WTC11 (cell line): Measurements from ENCODE around the gene B3GALT5. TPM values are rescaled to one million over a fixed set of nuclear protein-coding genes. Genes with fewer than 3 reads are reported as not detected.
A peak's percentile ranks its signal among the peaks of the same experiment; 100 is the strongest.

Source experiments
- ATAC-seq: fragments of 200-7000 bp; cut with Tn5 transposase; 2 replicates; pipeline ENCODE4 v1.10.0; 2021; ENCODE audit warnings: mild to moderate bottlenecking, moderate library complexity
- CTCF ChIA-PET: fragments of 300-600 bp; sonication (Branson Sonifier 250); formaldehyde crosslinking; loops from one replicate; lab custom pipeline; 2021; ENCODE audit warnings: antibody characterized with exemption; lab: Charles Lee
- POLR2A ChIA-PET: fragments of 350-600 bp; sonication (Branson Sonifier 250); formaldehyde crosslinking; loops from one replicate; lab custom pipeline; 2021; ENCODE audit warnings: antibody characterized with exemption; lab: Charles Lee
- DNase-seq: peaks from one replicate; pipeline ENCODE4 v3.0.0; 2021; ENCODE audit warnings: low spot score
- H3K27ac Mint-ChIP-seq: 2 replicates; pipeline ENCODE4 v1.8.0; 2021; ENCODE audit warnings: mixed read lengths
- H3K27me3 Mint-ChIP-seq: 2 replicates; pipeline ENCODE4 v1.8.0; 2021; ENCODE audit warnings: low read depth, mild to moderate bottlenecking, moderate library complexity, mixed read lengths
- H3K36me3 Mint-ChIP-seq: 2 replicates; pipeline ENCODE4 v1.8.0; 2021; ENCODE audit warnings: mixed read lengths
- H3K4me1 Mint-ChIP-seq: 2 replicates; pipeline ENCODE4 v1.8.0; 2022; ENCODE audit warnings: mixed read lengths
- H3K4me3 Mint-ChIP-seq: 2 replicates; pipeline ENCODE4 v1.8.0; 2021; ENCODE audit warnings: mild to moderate bottlenecking, moderate library complexity, mixed read lengths
- H3K9me3 Mint-ChIP-seq: 2 replicates; pipeline ENCODE4 v1.8.0; 2021; ENCODE audit warnings: mixed read lengths
- AR ChIP-seq: fragments of 250-450 bp; sonication (Bioruptor Pico); IDR thresholded peaks from 2 replicates; pipeline ENCODE4 v1.9.0; 2021; ENCODE audit warnings: mild to moderate bottlenecking
- ATF3 ChIP-seq: sonication (generic); formaldehyde crosslinking; conservative IDR thresholded peaks from 2 replicates; pipeline ENCODE4 v1.8.1; 2022; ENCODE audit warnings: mild to moderate bottlenecking, missing genetic modification reagents
- CREB1 ChIP-seq: sonication (generic); formaldehyde crosslinking; IDR thresholded peaks from 2 replicates; pipeline ENCODE4 v1.8.0; 2023; ENCODE audit warnings: mild to moderate bottlenecking, missing genetic modification reagents
- ERG ChIP-seq: fragments of 250-450 bp; sonication (Bioruptor Pico); IDR thresholded peaks from 2 replicates; pipeline ENCODE4 v1.8.0; 2021; ENCODE audit warnings: mild to moderate bottlenecking
- FOXJ3 ChIP-seq: sonication (generic); formaldehyde crosslinking; IDR thresholded peaks from 2 replicates; pipeline ENCODE4 v1.9.0; 2021; ENCODE audit warnings: missing genetic modification reagents, mild to moderate bottlenecking, borderline replicate concordance
- FOXP4 ChIP-seq: sonication (generic); formaldehyde crosslinking; IDR thresholded peaks from 2 replicates; pipeline ENCODE4 v1.8.0; 2022; ENCODE audit warnings: mild to moderate bottlenecking, missing genetic modification reagents
- GRHL2 ChIP-seq: fragments of 250-450 bp; sonication (Bioruptor Pico); IDR thresholded peaks from 2 replicates; pipeline ENCODE4 v1.8.0; 2022; ENCODE audit warnings: mild to moderate bottlenecking, moderate library complexity; ENCODE audit not compliant: insufficient replicate concordance, severe bottlenecking
- JAZF1 ChIP-seq: fragments of 250-450 bp; sonication (Bioruptor Pico); IDR thresholded peaks from 2 replicates; pipeline ENCODE4 v1.9.0; 2021; ENCODE audit warnings: moderate library complexity, mild to moderate bottlenecking, inconsistent platforms
- MAX ChIP-seq: sonication (generic); formaldehyde crosslinking; IDR thresholded peaks from 2 replicates; pipeline ENCODE4 v1.8.0; 2022; ENCODE audit warnings: mild to moderate bottlenecking, missing genetic modification reagents
- MLX ChIP-seq: sonication (generic); formaldehyde crosslinking; IDR thresholded peaks from 2 replicates; pipeline ENCODE4 v1.8.1; 2023; ENCODE audit warnings: mild to moderate bottlenecking, missing genetic modification reagents, moderate library complexity
- NFE2L1 ChIP-seq: sonication (generic); formaldehyde crosslinking; IDR thresholded peaks from 2 replicates; pipeline ENCODE4 v1.8.1; 2023; ENCODE audit warnings: missing genetic modification reagents
- NR3C1 ChIP-seq: sonication (generic); formaldehyde crosslinking; conservative IDR thresholded peaks from 2 replicates; pipeline ENCODE4 v1.8.1; 2023; ENCODE audit warnings: low read depth, mild to moderate bottlenecking, missing genetic modification reagents
- TEAD1 ChIP-seq: sonication (generic); formaldehyde crosslinking; IDR thresholded peaks from 2 replicates; pipeline ENCODE4 v1.8.0; 2022; ENCODE audit warnings: mild to moderate bottlenecking, missing genetic modification reagents
- TP53 ChIP-seq: sonication (generic); formaldehyde crosslinking; IDR thresholded peaks from 2 replicates; pipeline ENCODE4 v1.8.1; 2023; ENCODE audit warnings: mild to moderate bottlenecking, missing genetic modification reagents
- USF2 ChIP-seq: sonication (generic); formaldehyde crosslinking; IDR thresholded peaks from 2 replicates; pipeline ENCODE4 v1.8.1; 2023; ENCODE audit warnings: mild to moderate bottlenecking, missing genetic modification reagents, moderate library complexity
- ZBTB21 ChIP-seq: sonication (generic); formaldehyde crosslinking; IDR thresholded peaks from 2 replicates; pipeline ENCODE4 v1.8.1; 2023; ENCODE audit warnings: mild to moderate bottlenecking, missing genetic modification reagents, borderline replicate concordance
- ZNF121 ChIP-seq: sonication (generic); formaldehyde crosslinking; IDR thresholded peaks from 2 replicates; pipeline ENCODE4 v1.8.0; 2023; ENCODE audit warnings: missing genetic modification reagents
- ZNF219 ChIP-seq: sonication (generic); formaldehyde crosslinking; IDR thresholded peaks from 2 replicates; pipeline ENCODE4 v1.8.0; 2023; ENCODE audit warnings: missing genetic modification reagents, mild to moderate bottlenecking, borderline replicate concordance
- ZNF317 ChIP-seq: sonication (generic); formaldehyde crosslinking; IDR thresholded peaks from 2 replicates; pipeline ENCODE4 v1.8.1; 2023; ENCODE audit warnings: low read depth, mild to moderate bottlenecking, moderate library complexity, missing genetic modification reagents, borderline replicate concordance
- ZNF425 ChIP-seq: fragments of 250-450 bp; sonication (Bioruptor Pico); conservative IDR thresholded peaks from 2 replicates; pipeline ENCODE4 v1.9.0; 2021; ENCODE audit warnings: mild to moderate bottlenecking
- ZSCAN18 ChIP-seq: fragments of 250-450 bp; sonication (Bioruptor Pico); IDR thresholded peaks from 2 replicates; pipeline ENCODE4 v2.1.2; 2022; ENCODE audit warnings: mild to moderate bottlenecking, moderate library complexity
- total RNA-seq: library from RNA; stranded (reverse); gene quantifications from 3 replicates; pipeline ENCODE4 v1.2.3, GENCODE V29; 2021

Gene B3GALT5
- total RNA-seq, 1 experiment from 2014 or later = 25.8 TPM

GRCh38 chr21:39700318-39700717 is 87.6 kb downstream of the B3GALT5 start:
- peaks cover 29% of the 10 kb centered on the region for H3K9me3 Mint-ChIP-seq

GRCh38 chr21:39703578-39703977 is 90.8 kb downstream of the B3GALT5 start:
- ChIA-PET CTCF (no interaction called here), POLR2A (no interaction called here)
- H3K9me3 Mint-ChIP-seq = peaks cover 36% of the 10 kb centered on the region
- H3K36me3 Mint-ChIP-seq = peaks cover 30% of the 10 kb centered on the region
- H3K27me3 Mint-ChIP-seq = peaks cover 2% of the 10 kb centered on the region; the same call in 1 of the 2 replicates
- H3K27ac Mint-ChIP-seq = no peak overlapping the region
- ATAC-seq (no peak), DNase-seq (no peak)
- peaks cover 63% of the 10 kb centered on the region for H3K4me1 Mint-ChIP-seq
- TF ChIP-seq ZNF121 (CRISPR knock-in tag) = peak; percentile 30; the same call in 1 of the 2 replicates
- TF ChIP-seq MAX (CRISPR knock-in tag) = no peak
- no peak overlapping the region for H3K4me3 Mint-ChIP-seq

More at GRCh38 chr21:39700318-39700717, 87.6 kb downstream of the B3GALT5 start:
- ChIA-PET CTCF (no interaction called here), POLR2A (no interaction called here)
- ATAC-seq (no peak), DNase-seq (no peak)
- Mint-ChIP-seq H3K4me3 (no peak overlapping the region), H3K36me3 (peaks cover 30% of the 10 kb centered on the region), H3K27me3 (peaks cover 2% of the 10 kb centered on the region), H3K4me1 (peaks cover 41% of the 10 kb centered on the region), H3K27ac (no peak overlapping the region)
- TF ChIP-seq MLX = no peak
- TF ChIP-seq ERG (CRISPR knock-in tag) = no peak
- no peak for TF ChIP-seq GRHL2
- TF ChIP-seq ZNF317 = no peak
- TF ChIP-seq ATF3 (CRISPR knock-in tag) = no peak
- TF ChIP-seq NFE2L1 (CRISPR knock-in tag) = no peak
- TF ChIP-seq FOXJ3 = no peak
- TF ChIP-seq FOXP4 (CRISPR knock-in tag) = no peak
- no peak for TF ChIP-seq JAZF1 (CRISPR knock-in tag)

- ChIA-PET POLR2A (interaction anchor here (0.6 kb wide), 1 partner anchor 337 kb away, joined by 4 read pairs; no protein-coding TSS in a partner anchor), CTCF (interaction anchor here (1.6 to 3.3 kb wide), 3 partner anchors 30 to 265 kb away, joined by 4 to 13 read pairs (median 9); no protein-coding TSS in a partner anchor)
- H3K36me3 Mint-ChIP-seq = peaks cover 47% of the 10 kb centered on the region
- peaks cover 57% of the 10 kb centered on the region for H3K4me1 Mint-ChIP-seq
- DNase-seq = no peak
- peak overlapping the region; percentile 96 for H3K27ac Mint-ChIP-seq
- peaks cover 2% of the 10 kb centered on the region; the same call in 1 of the 2 replicates for H3K27me3 Mint-ChIP-seq
- peaks cover 47% of the 10 kb centered on the region for H3K9me3 Mint-ChIP-seq
- H3K4me3 Mint-ChIP-seq = no peak overlapping the region
- ATAC-seq = no peak
- TF ChIP-seq AR (no peak), USF2 (no peak), NR3C1 (CRISPR knock-in tag) (no peak), CREB1 (CRISPR knock-in tag) (no peak), TEAD1 (CRISPR knock-in tag) (no peak), TP53 (CRISPR knock-in tag) (no peak), ZSCAN18 (CRISPR knock-in tag) (no peak), ZBTB21 (CRISPR knock-in tag) (no peak), ZNF425 (no peak), ZNF219 (CRISPR knock-in tag) (no peak)
Observed at GRCh38 chr21:39705849-39706248, 93.1 kb downstream of the B3GALT5 start.
